SK-N-MC (cell line): Measurements from ENCODE around the gene RPRD1B.

Experiments used
- DNase-seq: peaks from one replicate; pipeline ENCODE4 v3.0.0-alpha.2; 2011; ENCODE audit warnings: low read depth, low spot score
- H3K27ac ChIP-seq: fragments of 200-600 bp; sonication (generic); 2 replicates; pipeline ENCODE4 v1.5.1; 2016; ENCODE audit warnings: mixed run types
- H3K36me3 ChIP-seq: fragments of 200-600 bp; sonication (generic); 2 replicates; pipeline ENCODE4 v1.6.1; 2017; ENCODE audit warnings: antibody characterized with exemption, low read length, mixed read lengths; ENCODE audit not compliant: insufficient read depth
- H3K4me3 ChIP-seq: fragments of 200-600 bp; sonication (generic); 2 replicates; pipeline ENCODE4 v1.5.1; 2016
- H3K9ac ChIP-seq: fragments of 200-600 bp; sonication (generic); 2 replicates; pipeline ENCODE4 v1.8.0; 2017; ENCODE audit warnings: mixed run types, mixed read lengths; ENCODE audit not compliant: insufficient read length
- H3K9me3 ChIP-seq: fragments of 200-600 bp; sonication (generic); 2 replicates; pipeline ENCODE4 v1.6.1; 2017; ENCODE audit warnings: low read depth, mild to moderate bottlenecking, antibody characterized with exemption, low read length, moderate library complexity, mixed read lengths
- EZH2 ChIP-seq: fragments of 200-600 bp; sonication (generic); IDR thresholded peaks from one replicate; pipeline ENCODE4 v1.6.1; 2017; ENCODE audit warnings: antibody characterized with exemption
- FOXP2 ChIP-seq: optimal IDR thresholded peaks from 2 replicates; pipeline ENCODE3; 2011; ENCODE audit warnings: mild to moderate bottlenecking, moderate library complexity; ENCODE audit not compliant: insufficient read depth; ENCODE audit errors: extremely low read length, control extremely low read depth
- POLR2AphosphoS5 ChIP-seq: IDR thresholded peaks from 2 replicates; pipeline ENCODE4 v1.6.1; 2012; ENCODE audit warnings: mild to moderate bottlenecking, low read depth, low read length, borderline replicate concordance

The RPRD1B gene

DNA sequence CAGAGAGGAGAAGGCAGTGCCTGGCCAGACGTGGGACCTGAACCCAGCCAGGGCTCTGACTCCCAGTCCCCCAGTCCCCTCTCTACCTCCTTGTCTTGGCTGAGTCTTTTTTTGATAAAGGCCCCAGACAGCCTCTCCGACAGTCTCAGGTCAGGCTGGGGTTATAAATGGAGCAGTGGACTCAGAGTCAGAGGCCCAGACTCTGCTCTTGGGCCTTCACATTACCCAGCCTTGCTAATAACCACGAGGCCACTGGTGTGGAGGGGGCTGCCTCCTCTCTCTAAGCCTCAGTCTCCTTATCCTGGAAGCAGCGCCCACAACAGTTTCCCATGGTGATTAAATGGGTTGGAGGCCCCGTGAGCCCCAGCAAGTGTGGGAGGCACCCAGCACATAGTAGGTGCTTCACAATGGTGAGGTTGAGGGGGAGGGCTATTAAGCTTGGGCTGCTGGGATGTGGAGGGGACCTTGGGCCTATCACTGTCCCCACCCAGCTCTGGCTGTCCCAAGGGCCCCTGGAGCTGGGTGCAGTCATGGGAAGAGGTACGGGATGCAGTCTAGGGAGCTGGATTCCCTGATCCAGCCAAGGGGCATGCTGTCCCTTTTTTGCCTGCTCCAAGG, 95.8 kb downstream of the RPRD1B start:
- H3K27ac ChIP-seq = no peak overlapping the region
- no peaks in the 10 kb centered on the region for H3K36me3 ChIP-seq
- H3K9ac ChIP-seq = no peak overlapping the region
- H3K9me3 ChIP-seq = no peaks in the 10 kb centered on the region
- DNase-seq = no peak
- H3K4me3 ChIP-seq = no peak overlapping the region
- TF ChIP-seq FOXP2 (no peak), POLR2AphosphoS5 (no peak), EZH2 (no peak)

DNA sequence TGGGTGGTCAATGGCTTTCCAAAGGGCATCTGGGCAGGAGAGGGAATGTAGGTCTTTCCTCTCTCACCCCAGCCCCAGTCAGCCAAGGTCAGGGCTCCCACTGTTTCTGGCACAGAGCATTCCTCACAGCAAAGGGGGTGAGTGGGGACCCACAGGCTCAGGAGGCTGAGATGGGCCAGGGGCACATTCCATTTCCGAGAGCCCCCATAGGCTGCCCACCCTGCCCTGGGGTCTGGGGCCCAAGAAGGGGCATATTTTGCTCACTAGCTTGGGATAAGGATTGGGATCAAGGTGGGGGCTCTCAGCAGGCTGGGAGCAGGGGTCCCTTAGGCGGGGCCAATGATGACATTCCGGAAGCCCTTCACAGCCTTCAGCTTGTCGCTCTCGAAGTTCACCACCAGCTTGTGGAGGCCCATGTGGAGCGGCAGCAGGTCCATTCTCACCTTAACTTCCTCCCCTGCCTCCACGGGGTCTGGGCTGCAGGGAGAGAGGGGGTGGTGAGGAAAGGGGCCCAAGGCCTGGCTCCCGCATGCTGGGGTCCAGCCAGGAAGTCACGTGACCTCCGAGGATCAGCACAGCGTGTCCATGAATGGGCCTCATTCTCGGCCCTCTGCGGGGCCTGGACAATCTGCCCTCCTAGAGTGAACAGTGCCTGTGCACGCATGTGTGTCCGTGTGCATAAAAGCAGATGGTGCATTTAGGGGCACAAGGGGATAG, 96.5 kb downstream of the RPRD1B start:
- no peak for DNase-seq
- no peaks in the 10 kb centered on the region for H3K36me3 ChIP-seq
- TF ChIP-seq FOXP2 (no peak), POLR2AphosphoS5 (no peak), EZH2 (no peak)
- H3K4me3 ChIP-seq = no peak overlapping the region
- no peaks in the 10 kb centered on the region for H3K9me3 ChIP-seq
- H3K9ac ChIP-seq = no peak overlapping the region
- no peak overlapping the region for H3K27ac ChIP-seq

DNA sequence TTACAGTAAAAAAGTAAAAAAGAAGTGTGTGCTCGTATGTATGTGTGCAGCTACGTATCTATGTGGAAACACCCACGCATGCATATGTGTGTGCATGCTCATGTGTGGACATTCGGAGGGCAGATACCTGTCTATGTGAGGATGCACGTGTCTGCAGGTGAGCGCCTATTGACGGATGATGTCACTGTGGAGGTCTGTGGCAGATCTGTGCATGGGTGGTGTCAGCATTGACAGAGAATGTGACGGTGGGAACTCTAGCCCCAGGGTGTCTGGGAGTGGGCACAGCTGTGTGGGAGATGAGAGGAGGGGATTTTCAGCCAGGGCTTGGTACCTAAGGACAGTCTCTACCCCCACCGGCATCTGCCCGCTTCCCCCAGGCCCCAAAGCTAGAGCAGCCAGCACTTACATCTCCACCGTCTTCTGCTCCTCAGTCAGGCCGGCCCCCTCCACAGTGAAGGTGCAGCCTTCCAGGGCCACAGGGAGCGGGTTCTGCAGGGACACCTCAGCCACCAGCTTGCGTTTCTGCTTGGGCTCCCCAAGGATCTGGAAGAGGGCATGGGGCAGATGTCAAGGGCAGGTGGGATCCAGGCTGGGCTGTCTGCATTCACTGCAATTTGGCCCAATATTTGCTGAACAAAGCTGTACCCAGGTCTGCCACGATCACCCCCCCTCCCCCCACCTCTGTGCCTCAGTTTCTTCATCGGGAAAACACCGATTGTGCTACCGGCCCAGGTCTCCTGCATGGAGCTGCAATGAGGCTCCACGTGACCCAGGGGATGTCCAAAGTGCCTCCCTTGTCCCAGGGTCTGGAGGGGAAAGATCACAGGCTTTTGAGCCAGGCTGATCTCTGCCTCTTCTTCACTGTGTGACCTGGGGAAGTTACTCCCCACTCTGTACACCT, 97.4 kb downstream of the RPRD1B start:
- Histone ChIP-seq H3K9ac (no peak overlapping the region), H3K9me3 (no peaks in the 10 kb centered on the region), H3K36me3 (no peaks in the 10 kb centered on the region), H3K27ac (no peak overlapping the region), H3K4me3 (no peak overlapping the region)
- no peak for DNase-seq
- TF ChIP-seq FOXP2 = no peak
- TF ChIP-seq POLR2AphosphoS5 = no peak
- TF ChIP-seq EZH2 = no peak

DNA sequence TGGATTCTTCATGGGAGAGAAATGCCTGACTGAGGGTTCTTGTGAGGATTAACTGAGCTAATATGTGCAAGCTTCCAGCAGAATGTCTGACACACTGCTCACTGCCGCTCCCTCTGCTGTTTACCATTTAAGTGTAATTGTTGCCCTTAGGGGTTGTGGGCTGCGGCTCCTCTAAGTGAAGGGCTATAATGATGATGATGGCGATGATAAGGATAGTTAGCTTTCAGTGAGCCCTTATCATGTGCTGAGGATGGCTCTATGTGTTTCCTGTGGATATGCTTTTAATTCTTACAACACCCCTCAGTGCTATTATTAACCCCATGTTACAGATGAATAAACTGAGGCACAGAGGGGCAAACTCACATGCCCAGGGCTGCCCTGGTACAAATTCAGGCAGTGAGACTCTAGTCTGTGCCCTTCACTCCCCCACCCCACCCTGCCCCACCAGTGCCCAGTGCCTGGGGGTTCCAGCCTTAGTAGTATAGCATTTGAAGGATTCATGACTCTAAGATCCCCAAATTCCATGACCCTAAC, 98.1 kb downstream of the RPRD1B start:
- Histone ChIP-seq H3K27ac (no peak overlapping the region), H3K4me3 (no peak overlapping the region), H3K9me3 (no peaks in the 10 kb centered on the region), H3K9ac (no peak overlapping the region), H3K36me3 (no peaks in the 10 kb centered on the region)
- peak; percentile 78 for DNase-seq
- no peak for TF ChIP-seq EZH2
- TF ChIP-seq FOXP2 = peak; percentile 85

DNA sequence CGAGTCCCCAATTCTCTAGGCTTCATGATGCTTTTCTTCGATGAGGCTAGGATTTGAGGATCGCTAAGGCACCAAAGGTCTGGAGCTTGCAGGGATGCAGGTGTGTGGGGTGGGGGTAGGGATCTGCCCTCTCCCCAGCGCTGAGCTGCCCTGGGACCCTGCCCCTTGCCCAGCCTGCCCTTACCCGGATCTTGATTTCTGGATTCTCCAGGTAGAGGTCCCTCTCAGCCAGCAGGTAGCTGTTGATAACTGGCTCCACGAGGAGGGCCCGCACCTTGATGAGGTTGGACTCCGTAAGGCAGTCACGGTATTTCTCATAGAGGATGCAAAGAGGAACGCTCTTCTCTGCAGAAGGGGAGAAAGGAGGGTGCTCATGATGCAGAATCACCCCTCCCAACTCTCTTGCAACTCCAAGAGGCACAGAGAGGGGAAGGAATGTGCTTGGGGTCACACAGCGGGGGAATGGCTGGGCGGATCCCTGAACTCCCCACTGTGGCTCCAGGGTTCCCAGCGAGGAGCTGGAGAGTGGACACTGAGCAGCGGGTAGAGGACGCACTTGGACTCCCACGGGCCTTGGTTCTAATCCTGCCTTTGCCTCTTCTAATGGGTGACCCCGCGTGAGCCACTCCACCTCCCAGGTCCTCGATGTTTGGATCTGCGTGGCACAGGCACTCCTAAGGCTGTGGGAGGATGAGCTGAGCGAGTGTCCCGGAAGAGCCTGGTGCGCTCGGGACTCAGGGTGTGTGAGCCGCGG, 98.8 kb downstream of the RPRD1B start:
- Histone ChIP-seq H3K9ac (no peak overlapping the region), H3K27ac (no peak overlapping the region), H3K9me3 (no peaks in the 10 kb centered on the region), H3K4me3 (no peak overlapping the region), H3K36me3 (no peaks in the 10 kb centered on the region)
- DNase-seq = no peak
- TF ChIP-seq EZH2 (no peak), FOXP2 (no peak), POLR2AphosphoS5 (no peak)

DNA sequence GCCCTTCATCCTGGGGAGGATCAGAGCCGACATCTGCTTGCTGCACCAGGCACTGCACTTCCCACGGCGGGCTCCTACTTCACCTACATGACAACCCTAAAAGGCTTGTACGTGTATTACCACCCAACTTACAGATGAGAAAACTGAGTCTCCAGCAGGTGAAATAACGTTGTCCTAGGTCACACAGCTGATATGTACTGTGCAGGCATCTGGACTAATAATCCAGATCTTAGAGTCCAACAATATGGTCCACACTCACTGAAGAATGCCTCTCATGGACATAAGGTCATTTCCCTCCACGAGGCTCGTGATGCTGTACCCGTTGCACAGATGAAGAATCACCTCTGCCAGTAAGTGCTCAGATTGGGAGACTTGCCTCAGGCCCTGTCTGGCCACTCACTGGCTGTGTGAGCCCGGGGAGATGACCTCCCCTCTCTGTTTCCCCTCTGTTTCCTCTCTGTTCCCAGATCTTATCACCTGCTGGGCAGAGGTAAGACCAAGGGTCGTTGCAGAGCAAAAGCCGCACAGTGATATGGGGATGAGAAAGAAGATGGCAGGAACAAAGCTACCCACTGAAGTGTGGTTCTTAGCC, 99.5 kb downstream of the RPRD1B start:
- H3K27ac ChIP-seq = no peak overlapping the region
- H3K4me3 ChIP-seq = no peak overlapping the region
- no peak for DNase-seq
- H3K9me3 ChIP-seq = no peaks in the 10 kb centered on the region
- TF ChIP-seq POLR2AphosphoS5 = no peak
- no peak for TF ChIP-seq EZH2
- TF ChIP-seq FOXP2 = no peak
- no peaks in the 10 kb centered on the region for H3K36me3 ChIP-seq
- no peak overlapping the region for H3K9ac ChIP-seq

DNA sequence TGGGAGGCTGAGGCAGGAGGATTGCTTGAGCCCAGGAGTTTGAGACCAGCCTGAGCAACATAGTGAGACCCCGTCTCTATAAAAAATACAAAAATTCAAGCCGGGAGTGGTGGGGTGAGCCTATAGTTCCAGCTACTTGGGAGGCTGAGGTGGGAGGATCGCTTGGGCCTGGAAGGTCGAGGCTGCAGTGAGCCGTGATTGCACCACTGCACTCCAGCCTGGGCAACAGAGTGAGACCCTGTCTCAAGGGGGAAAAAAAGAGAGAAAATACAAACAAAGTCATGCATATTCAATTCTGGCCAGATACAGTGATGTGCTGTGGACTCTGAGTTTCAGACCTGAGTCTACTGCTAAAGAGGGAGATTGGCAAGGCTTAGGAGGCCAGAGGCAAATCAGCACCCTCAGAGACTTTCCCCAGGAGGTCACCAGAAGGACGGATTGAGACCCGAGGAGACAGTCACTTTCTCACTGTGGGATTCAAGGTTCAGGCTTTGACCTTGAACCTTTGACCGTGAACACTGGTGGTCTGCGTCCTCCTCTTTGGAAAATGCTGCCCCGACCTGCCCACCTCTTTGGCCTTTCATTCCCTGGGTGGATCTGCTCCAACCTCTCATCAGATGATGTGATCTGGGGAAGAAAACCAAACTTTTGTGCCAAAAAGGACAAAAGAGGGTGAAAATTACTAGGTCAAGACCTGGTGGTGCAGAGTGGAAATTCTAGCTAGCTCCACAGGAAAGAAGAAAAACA, 100.3 kb downstream of the RPRD1B start:
- Histone ChIP-seq H3K9ac (no peak overlapping the region), H3K4me3 (no peak overlapping the region), H3K27ac (no peak overlapping the region), H3K36me3 (no peaks in the 10 kb centered on the region), H3K9me3 (no peaks in the 10 kb centered on the region)
- TF ChIP-seq EZH2 (no peak), POLR2AphosphoS5 (no peak), FOXP2 (no peak)
- DNase-seq = no peak
